AG04450 (cell line): ENCODE data around the gene ZBTB25. TPM values are rescaled to one million over a fixed set of nuclear protein-coding genes. Genes with fewer than 3 reads are reported as not detected.

ENCODE experiments used
- CTCF ChIA-PET: fragments of 300-600, 350-600 bp; formaldehyde crosslinking; extraction: SDS; loops from one replicate; lab custom pipeline; 2022; ENCODE audit warnings: antibody characterized with exemption, inconsistent platforms; lab: Charles Lee
- POLR2A ChIA-PET: fragments of 350-600 bp; formaldehyde crosslinking; extraction: SDS; loops from one replicate; lab custom pipeline; 2021; ENCODE audit warnings: antibody characterized with exemption, inconsistent platforms; lab: Yijun Ruan, JAX
- DNase-seq: peaks from one replicate; pipeline ENCODE4 v3.0.0-alpha.2; 2011; ENCODE audit warnings: low read depth, low spot score
- H3K27ac ChIP-seq: one replicate; pipeline ENCODE4 v1.5.1; 2012; ENCODE audit warnings: low read depth, low read length, control low read depth
- H3K27me3 ChIP-seq: one replicate; pipeline ENCODE4 v1.6.0; 2012; ENCODE audit warnings: low read length; ENCODE audit not compliant: control insufficient read depth, insufficient read depth
- H3K4me3 ChIP-seq: 2 replicates; pipeline ENCODE4 v1.5.1; 2011; ENCODE audit warnings: mild to moderate bottlenecking, low read depth, low read length, control low read depth
- H3K9me3 ChIP-seq: 2 replicates; pipeline ENCODE4 v1.5.1; 2012; ENCODE audit warnings: low read length; ENCODE audit not compliant: control insufficient read depth, insufficient read depth
- polyA plus RNA-seq: library from polyadenylated mRNA; depleted of rRNA; stranded (reverse); fragments of >200 nt; gene quantifications from 2 replicates; pipeline ENCODE4 v1.2.3, GENCODE V29; 2011
- TF ChIP-seq, protein P1 (sequence below): IDR thresholded peaks from 2 replicates; pipeline ENCODE4 v1.5.1; 2011; ENCODE audit warnings: low read depth, low read length, control low read depth, inconsistent platforms

ZBTB25 gene
- polyA plus RNA-seq, 1 experiment: 7.3 TPM

DNA sequence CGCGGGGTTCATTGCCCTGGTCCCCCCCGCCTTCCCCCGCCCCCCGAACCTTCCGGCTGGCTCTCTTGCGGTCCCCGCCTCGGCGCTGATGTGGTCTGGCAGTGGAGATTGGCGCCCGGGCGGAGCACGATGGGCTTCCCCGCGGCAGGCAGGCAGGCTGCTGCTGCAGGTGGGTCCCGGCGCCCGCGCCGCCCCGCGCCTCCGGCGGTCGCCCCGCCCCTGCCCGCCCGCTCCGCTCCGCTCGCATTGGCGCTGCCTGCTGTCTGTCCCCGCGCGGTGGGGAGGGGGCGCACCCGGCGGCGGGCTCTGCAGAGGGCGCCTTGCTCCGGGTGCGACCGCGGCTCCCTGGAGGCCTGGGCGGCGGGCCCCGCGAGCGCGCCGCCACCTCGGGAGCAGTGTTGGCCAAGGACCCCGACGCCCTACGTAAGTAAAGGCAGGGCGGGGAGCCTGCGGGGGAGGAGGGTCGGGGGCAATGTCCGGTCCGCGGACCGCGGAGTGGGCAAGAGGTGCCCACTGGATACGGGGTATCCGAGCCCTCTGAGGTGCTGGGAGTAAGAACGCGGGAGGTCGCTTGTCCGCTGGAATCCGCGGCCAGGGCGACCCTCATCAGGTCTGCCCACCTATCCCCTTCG, 38.3 kb downstream of the ZBTB25 start, which contains the start of gene AKAP5:
AKAP5 (plus strand) TSS at position 309 of the 632 bp plus-strand sequence. CDS start 2,896 bp downstream, outside the sequence.
- POLR2A ChIA-PET: interaction anchor here (0.6 kb wide), 1 partner anchor 96 kb away, joined by 3 read pairs; no protein-coding TSS in a partner anchor
- Histone ChIP-seq H3K27me3 (no peaks in the 10 kb centered on the region), H3K9me3 (no peaks in the 10 kb centered on the region), H3K4me3 (peak within 1 kb of the TSS; percentile 76), H3K27ac (no peak within 1 kb of the TSS)
- TF ChIP-seq, protein P1, sequence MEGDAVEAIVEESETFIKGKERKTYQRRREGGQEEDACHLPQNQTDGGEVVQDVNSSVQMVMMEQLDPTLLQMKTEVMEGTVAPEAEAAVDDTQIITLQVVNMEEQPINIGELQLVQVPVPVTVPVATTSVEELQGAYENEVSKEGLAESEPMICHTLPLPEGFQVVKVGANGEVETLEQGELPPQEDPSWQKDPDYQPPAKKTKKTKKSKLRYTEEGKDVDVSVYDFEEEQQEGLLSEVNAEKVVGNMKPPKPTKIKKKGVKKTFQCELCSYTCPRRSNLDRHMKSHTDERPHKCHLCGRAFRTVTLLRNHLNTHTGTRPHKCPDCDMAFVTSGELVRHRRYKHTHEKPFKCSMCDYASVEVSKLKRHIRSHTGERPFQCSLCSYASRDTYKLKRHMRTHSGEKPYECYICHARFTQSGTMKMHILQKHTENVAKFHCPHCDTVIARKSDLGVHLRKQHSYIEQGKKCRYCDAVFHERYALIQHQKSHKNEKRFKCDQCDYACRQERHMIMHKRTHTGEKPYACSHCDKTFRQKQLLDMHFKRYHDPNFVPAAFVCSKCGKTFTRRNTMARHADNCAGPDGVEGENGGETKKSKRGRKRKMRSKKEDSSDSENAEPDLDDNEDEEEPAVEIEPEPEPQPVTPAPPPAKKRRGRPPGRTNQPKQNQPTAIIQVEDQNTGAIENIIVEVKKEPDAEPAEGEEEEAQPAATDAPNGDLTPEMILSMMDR: no peak
- CTCF ChIA-PET: interaction anchor here (0.6 to 2.5 kb wide), 5 partner anchors 14 to 300 kb away, joined by 3 to 11 read pairs (median 5); no protein-coding TSS in a partner anchor
- DNase-seq: no peak

DNA sequence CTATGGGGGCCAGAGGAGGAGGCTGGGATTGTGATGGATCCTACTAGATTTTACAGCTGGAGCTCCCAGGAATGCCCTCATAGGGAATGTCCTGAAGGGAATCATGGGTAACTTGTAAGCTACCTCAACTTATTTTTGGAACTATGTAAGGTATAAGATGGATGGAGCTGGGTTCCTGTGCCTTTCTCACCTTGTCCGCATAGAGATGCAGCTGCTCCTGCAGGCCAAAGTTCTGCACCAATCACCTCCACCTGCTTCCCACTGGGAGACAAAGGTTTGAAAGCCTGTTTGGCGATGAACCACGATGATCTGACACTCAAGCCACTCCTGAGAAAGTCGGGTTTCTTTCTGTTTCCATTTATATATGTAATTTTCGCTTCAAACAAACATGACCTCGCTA, 39.0 kb downstream of the ZBTB25 start:
- DNase-seq: no peak
- ChIA-PET CTCF (interaction anchor here (0.9 to 2.4 kb wide), 4 partner anchors 14 to 446 kb away, joined by 3 to 14 read pairs (median 6); no protein-coding TSS in a partner anchor), POLR2A (no interaction called here)
- no peaks in the 10 kb centered on the region for H3K9me3 ChIP-seq
- TF ChIP-seq, protein P1: no peak
- peak overlapping the region; percentile 76 for H3K4me3 ChIP-seq
- no peaks in the 10 kb centered on the region for H3K27me3 ChIP-seq
- H3K27ac ChIP-seq: no peak overlapping the region

DNA sequence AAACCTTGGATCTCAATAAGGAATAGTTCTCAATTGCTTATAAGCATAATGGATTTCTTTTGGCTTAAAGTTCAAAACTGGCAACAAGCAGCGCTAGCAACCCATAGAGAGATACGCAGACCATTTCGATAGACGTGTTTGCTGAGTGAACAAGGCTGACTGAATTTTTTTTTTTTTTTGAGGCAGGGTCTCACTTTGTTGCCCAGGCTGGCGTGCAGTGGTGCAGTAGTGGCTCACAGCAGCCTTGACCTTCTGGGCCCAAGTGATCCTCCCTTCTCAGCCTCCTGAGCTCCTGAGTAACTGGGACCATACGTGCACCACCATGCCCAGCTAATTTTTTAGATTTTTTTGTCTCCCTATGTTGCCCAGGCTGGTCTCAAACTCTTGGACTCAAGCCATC, 39.8 kb downstream of the ZBTB25 start:
- H3K9me3 ChIP-seq: no peaks in the 10 kb centered on the region
- no peaks in the 10 kb centered on the region for H3K27me3 ChIP-seq
- CTCF ChIA-PET: interaction anchor here (0.9 to 2.4 kb wide), 5 partner anchors 15 to 447 kb away, joined by 3 to 14 read pairs (median 5); no protein-coding TSS in a partner anchor
- TF ChIP-seq, protein P1: no peak
- H3K27ac ChIP-seq: no peak overlapping the region
- no peak overlapping the region for H3K4me3 ChIP-seq
- no peak for DNase-seq
- POLR2A ChIA-PET: no interaction called here

DNA sequence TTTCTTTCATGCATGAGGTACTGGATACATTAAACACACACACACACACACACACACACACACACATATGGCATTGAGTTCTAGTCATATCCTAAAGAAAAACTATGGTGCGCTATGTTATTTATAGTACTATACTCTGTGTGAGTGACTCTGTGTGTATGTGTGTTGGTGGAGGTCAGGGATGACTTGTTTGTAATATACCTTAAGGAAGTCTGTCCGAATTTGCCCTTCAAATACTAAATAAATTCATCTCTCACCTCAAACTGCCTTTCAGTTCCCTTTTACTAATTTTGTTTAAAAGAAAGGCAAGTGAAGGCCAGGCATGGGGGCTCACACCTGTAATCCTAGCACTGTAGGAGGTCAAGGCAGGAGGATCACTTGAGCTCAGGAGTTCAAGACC, 40.4 kb downstream of the ZBTB25 start:
- TF ChIP-seq, protein P1: no peak
- Histone ChIP-seq H3K9me3 (no peaks in the 10 kb centered on the region), H3K4me3 (no peak overlapping the region), H3K27ac (no peak overlapping the region), H3K27me3 (no peaks in the 10 kb centered on the region)
- POLR2A ChIA-PET: interaction anchor here (0.6 kb wide), 1 partner anchor 364 kb away, joined by 3 read pairs; no protein-coding TSS in a partner anchor
- CTCF ChIA-PET: interaction anchor here (0.5 to 2.4 kb wide), 5 partner anchors 16 to 476 kb away, joined by 3 to 14 read pairs (median 4); no protein-coding TSS in a partner anchor
- DNase-seq: no peak

DNA sequence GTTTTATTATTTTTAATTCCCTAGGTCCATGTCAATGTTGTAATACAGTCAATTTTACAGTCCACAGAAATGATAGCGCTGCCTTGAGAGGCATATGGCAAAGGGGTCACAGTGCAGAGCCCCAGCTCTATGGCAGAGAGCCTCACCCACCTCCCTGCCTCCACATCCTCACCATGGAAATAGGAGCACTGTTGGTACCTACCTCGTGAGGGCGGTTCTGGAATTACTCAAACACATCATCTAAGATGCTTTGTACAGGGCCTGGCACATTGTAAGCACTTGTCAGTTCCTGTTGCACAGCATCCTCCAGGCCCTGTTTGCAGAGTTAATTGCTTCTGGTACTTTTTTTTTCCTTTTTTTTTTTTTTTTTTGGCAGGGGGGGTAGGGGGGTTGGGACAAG, 42.4 kb downstream of the ZBTB25 start:
- Histone ChIP-seq H3K27ac (no peak overlapping the region), H3K9me3 (no peaks in the 10 kb centered on the region), H3K4me3 (no peak overlapping the region), H3K27me3 (no peaks in the 10 kb centered on the region)
- TF ChIP-seq, protein P1: no peak
- CTCF ChIA-PET: no interaction called here
- DNase-seq: no peak
- POLR2A ChIA-PET: interaction anchor here (0.7 kb wide), 1 partner anchor 118 kb away, joined by 5 read pairs; no protein-coding TSS in a partner anchor
